ENCODE data around the gene FAM234A. TPM values are rescaled to one million over a fixed set of nuclear protein-coding genes. Genes with fewer than 3 reads are reported as not detected.

FAM234A gene
- total and polyA plus RNA-seq, 2 donors (not counting 3 experiments of a cell fraction or from before 2014, with no cell fraction given): 70.4 to 89.4 TPM

GRCh38 chr16:265711-266110 is 31.1 kb downstream of the FAM234A start:
- Histone ChIP-seq H2AFZ (ENCODE audit: low read depth, low read length) (no peak overlapping the region), H3K9me1 (replicated peaks; ENCODE audit: control insufficient read depth, extremely low read depth, insufficient read depth, low read length) (no peaks in the 10 kb centered on the region), H3K4me1 (ENCODE audit: control insufficient read depth, extremely low read depth, insufficient read depth, low read length) (no peaks in the 10 kb centered on the region), H3K27me3 (ENCODE audit: control insufficient read depth in 2 of 2, insufficient read depth in 2 of 2, low read length in 2 of 2) (no peaks in the 10 kb centered on the region), H3K9me3 (replicated peaks; ENCODE audit: control insufficient read depth, insufficient read depth, low read length) (no peaks in the 10 kb centered on the region), H4K20me1 (replicated peaks; ENCODE audit: control insufficient read depth, extremely low read depth, insufficient read depth, low read length) (no peaks in the 10 kb centered on the region), H3K4me3 (replicated peaks in 1 of 3; ENCODE audit: insufficient read depth in 1 of 3, low read depth in 1 of 3, low read length in 3 of 3) (no peak overlapping the region), H3K27ac (ENCODE audit: insufficient read depth, low read depth, low read length) (no peak overlapping the region), H3K4me2 (ENCODE audit: insufficient read depth, low read length) (no peak overlapping the region), H3K79me2 (ENCODE audit: control insufficient read depth, insufficient read depth, low read length) (no peaks in the 10 kb centered on the region), H3K9ac (replicated peaks; ENCODE audit: extremely low read depth, insufficient read depth, low read length) (no peak overlapping the region), H3K36me3 (ENCODE audit: control insufficient read depth in 2 of 2, extremely low read depth in 1 of 2, insufficient read depth in 2 of 2, low read length in 2 of 2) (peaks cover 0 to 15% of the 10 kb centered on the region in 2 experiments)
- DNase-seq (ENCODE audit: low read depth, low spot score): no peak
- no peak for FAIRE-seq
- dilution Hi-C loops (cut with MboI; ENCODE audit: extremely low pct_ligation_motif_present, low sequenced_read_pairs) (no loop called here), intact Hi-C loops (cut with micrococcal nuclease) (no loop called here)
- BruUV-seq (replicated peaks): TSS peak; percentile 53
- ChIA-PET CTCF (no interaction called here), POLR2A (no interaction called here)
- no peak for TF ChIP-seq MAX (IDR thresholded peaks at IDR 0.05; ENCODE audit: insufficient read depth, insufficient read length)
- no peak for TF ChIP-seq GATA2 (IDR thresholded peaks at IDR 0.05; ENCODE audit: insufficient read depth, insufficient read length, low read depth, low read length)
- no peak for TF ChIP-seq FOS (IDR thresholded peaks at IDR 0.05; ENCODE audit: borderline replicate concordance, insufficient read depth, low read length)
- TF ChIP-seq POLR2AphosphoS5 (IDR thresholded peaks at IDR 0.05; ENCODE audit: insufficient read depth, low read depth, low read length): no peak
- no peak for TF ChIP-seq CTCF (IDR thresholded peaks at IDR 0.05; ENCODE audit: extremely low read depth in 1 of 2, insufficient read depth in 1 of 2, low read depth in 1 of 2, low read length in 2 of 2)
- no peak for TF ChIP-seq MYC (IDR thresholded peaks at IDR 0.05; ENCODE audit: low read depth, low read length)
- TF ChIP-seq POLR2A (IDR thresholded peaks at IDR 0.05; ENCODE audit: low read depth, low read length): no peak
- TF ChIP-seq JUN (IDR thresholded peaks at IDR 0.05; ENCODE audit: borderline replicate concordance, insufficient read depth, insufficient read length, low read depth): no peak
- TF ChIP-seq EZH2 (IDR thresholded peaks at IDR 0.05; ENCODE audit: borderline replicate concordance, low read depth, low read length, severe bottlenecking): no peak

All from endothelial cell of umbilical vein (primary cell).